GM12875 (cell line): ENCODE data around the gene MYRF.

ENCODE experiments used
- H3K4me3 ChIP-seq: one replicate; pipeline ENCODE4 v1.5.1; 2011; ENCODE audit warnings: low read depth, low read length, control low read depth
- CTCF ChIP-seq: IDR thresholded peaks from 2 replicates; pipeline ENCODE4 v1.5.1; 2011; ENCODE audit warnings: low read depth, mild to moderate bottlenecking, control low read depth, inconsistent platforms, low read length, moderate library complexity, borderline replicate concordance; ENCODE audit not compliant: insufficient read depth

MYRF gene

GRCh38 chr11:61760946-61761345 lies 8.5 kb downstream of the MYRF start:
- TF ChIP-seq CTCF, result no peak
- H3K4me3 ChIP-seq, result no peak overlapping the region

GRCh38 chr11:61761440-61762222 lies 9.2 kb downstream of the MYRF start:
- TF ChIP-seq CTCF, result no peak
- H3K4me3 ChIP-seq, result no peak overlapping the region

DNA sequence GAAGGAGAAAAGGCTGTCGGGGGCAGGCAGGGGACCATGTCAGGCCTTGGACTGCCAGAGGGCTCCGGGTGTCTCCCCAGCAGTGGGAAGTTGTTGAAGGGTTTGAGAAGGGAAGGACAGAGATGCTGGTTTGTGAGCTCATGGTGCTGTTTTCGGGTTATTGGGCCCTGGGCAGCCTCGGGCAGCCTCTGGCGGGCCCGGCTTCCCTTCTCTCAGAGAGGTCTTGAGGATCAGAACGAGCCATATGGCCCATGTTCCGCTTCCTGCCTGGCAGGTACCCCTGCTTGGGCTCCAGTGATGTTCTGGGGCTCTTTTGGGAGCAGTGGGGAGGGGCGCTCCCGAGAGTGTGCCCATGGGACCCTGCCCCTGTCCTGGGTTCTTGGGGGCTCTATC lies 9.8 kb downstream of the MYRF start:
- no peak overlapping the region for H3K4me3 ChIP-seq
- TF ChIP-seq CTCF, result no peak

- no peak for TF ChIP-seq CTCF
- no peak overlapping the region for H3K4me3 ChIP-seq
Observed at GRCh38 chr11:61762798-61763197, 10.4 kb downstream of the MYRF start.

DNA sequence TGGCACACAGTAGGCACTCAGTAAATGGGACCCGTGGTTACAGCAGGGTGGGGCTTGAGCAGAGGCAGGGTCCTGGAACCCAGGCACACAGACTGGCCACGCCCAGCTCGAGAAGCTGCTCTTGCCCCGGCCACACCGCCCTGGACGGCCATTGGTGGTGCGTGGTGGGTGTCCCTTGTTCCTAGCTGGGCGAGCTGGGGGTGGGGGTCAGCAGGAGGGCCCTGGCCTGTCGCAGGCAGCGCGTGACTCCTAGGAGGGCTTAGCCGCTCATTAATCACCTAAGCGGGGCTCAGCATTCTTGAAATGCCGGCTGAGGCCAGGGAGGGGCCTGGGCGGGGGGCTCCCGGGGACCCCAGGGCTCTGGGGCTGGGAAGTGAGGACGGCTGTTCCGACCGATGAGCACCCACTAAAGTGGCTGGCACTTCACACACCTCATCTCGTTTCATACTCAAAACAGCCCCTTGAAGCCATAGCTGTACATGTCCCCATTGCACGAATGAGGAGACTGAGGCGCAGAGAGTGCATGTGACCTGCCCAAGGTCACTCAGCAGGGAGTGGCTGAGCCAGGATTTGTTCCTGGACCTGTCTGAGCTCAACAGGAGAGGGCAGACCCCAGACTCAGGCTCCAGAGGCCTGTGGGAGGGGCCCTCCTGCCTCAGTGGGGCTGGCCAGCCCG lies 11.6 kb downstream of the MYRF start:
- H3K4me3 ChIP-seq, result no peak overlapping the region
- no peak for TF ChIP-seq CTCF

DNA sequence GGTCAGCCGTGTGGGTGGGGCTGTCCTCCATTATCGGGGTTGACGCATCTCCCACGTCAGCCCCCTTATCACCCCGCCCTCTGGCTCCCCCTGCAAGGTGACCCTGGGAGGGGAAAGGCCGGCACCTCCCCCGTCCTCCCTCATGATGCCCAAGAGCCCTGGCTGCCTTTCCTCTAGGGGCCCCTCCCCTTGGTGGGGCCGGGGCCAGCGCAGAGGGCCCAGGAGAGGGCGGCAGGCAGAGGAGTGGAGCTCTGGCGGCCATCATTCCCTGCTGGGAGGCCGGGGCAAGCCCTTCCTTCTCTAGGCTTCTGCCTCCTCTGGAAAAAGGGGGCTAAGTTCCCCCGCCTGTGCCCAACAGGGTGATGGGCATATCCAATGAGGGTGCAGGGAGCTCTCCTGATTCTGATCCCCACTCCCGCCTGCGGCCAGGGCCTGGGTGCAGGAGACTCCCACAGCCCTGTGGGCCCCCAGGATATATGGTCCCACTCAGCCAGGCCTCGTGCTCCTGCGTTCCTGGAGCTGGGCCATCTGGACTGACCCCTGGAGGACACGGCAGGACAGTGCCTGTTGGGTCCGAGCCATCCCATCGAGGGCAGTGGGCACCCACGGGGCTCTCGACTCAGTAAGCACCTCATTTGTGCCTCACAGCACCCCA lies 12.3 kb downstream of the MYRF start:
- TF ChIP-seq CTCF, result no peak
- H3K4me3 ChIP-seq, result no peak overlapping the region

DNA sequence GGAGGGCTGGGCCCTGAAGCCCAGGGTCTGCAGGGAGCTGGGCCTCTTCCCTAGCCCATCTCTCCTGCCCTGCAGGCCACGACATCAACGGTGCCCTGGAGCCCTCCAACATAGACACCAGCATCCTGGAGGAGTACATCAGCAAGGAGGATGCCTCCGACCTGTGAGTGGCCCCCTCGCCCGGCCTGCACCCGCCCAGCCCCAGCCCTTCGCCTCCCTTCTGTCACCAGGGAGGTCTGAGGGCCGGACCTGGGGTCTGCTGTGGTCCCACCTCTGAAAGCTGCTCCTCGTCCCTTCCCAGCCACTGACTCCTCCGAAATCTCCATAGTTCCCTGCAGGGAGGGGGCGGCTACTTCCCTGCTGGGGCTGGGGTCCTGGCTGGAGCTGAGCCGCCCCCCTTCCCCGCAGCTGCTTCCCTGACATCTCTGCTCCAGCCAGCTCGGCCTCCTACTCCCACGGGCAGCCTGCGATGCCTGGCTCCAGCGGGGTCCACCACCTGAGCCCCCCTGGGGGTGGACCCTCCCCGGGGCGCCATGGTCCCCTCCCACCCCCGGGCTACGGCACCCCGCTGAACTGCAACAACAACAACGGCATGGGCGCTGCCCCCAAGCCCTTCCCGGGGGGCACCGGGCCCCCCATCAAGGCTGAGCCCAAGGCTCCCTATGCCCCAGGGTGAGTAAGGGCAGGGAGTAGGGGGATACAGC lies 13.3 kb downstream of the MYRF start:
- TF ChIP-seq CTCF, result no peak

More for the DNA sequence above, 13.3 kb downstream of the MYRF start:
- no peak overlapping the region for H3K4me3 ChIP-seq
